Neural cell (in vitro differentiated cells): ENCODE measurements around the gene XAF1. TPM values are rescaled to one million over a fixed set of nuclear protein-coding genes. Genes with fewer than 3 reads are reported as not detected.

Experiments
- H2AFZ ChIP-seq: fragments of 200-600, 300-800 bp; sonication (generic), shearing (Covaris generic); 2 replicates; pipeline ENCODE4 v1.6.0; 2014; ENCODE audit warnings: low read depth, mild to moderate bottlenecking, antibody characterized with exemption, low read length, moderate library complexity
- H3F3A ChIP-seq: fragments of 200-600 bp; shearing (Covaris generic); 2 replicates; pipeline ENCODE4 v1.6.1; 2016; ENCODE audit warnings: mild to moderate bottlenecking, moderate library complexity, mixed read lengths, antibody characterized with exemption, low read length; ENCODE audit not compliant: insufficient read depth, poor library complexity, severe bottlenecking
- H3K27ac ChIP-seq: fragments of 200-600, 300-800 bp; sonication (generic), shearing (Covaris generic); 2 replicates; pipeline ENCODE4 v1.5.1; 2014; ENCODE audit warnings: mild to moderate bottlenecking, low read length, moderate library complexity
- H3K27me3 ChIP-seq: fragments of 300-800, 200-600 bp; sonication (generic), shearing (Covaris generic); 2 replicates; pipeline ENCODE4 v1.6.0; 2014; ENCODE audit warnings: mild to moderate bottlenecking, low read depth, low read length, moderate library complexity; ENCODE audit not compliant: insufficient read depth
- H3K36me3 ChIP-seq: fragments of 300-800, 200-600 bp; sonication (generic), shearing (Covaris generic); 2 replicates; pipeline ENCODE4 v1.5.1; 2014; ENCODE audit warnings: mild to moderate bottlenecking, antibody characterized with exemption, low read length, moderate library complexity; ENCODE audit not compliant: insufficient read depth
- H3K4me2 ChIP-seq: fragments of 300-800, 200-600 bp; sonication (generic), shearing (Covaris generic); 2 replicates; pipeline ENCODE4 v1.6.0; 2014; ENCODE audit warnings: mild to moderate bottlenecking, low read length
- H3K4me3 ChIP-seq: fragments of 300-800, 200-600 bp; sonication (generic), shearing (Covaris generic); 2 replicates; pipeline ENCODE4 v1.5.1; 2014; ENCODE audit warnings: mild to moderate bottlenecking, low read length, moderate library complexity
- H3K79me2 ChIP-seq: fragments of 200-600 bp; shearing (Covaris generic); replicated peaks from 2 replicates; pipeline ENCODE4 v1.6.0; 2014; ENCODE audit warnings: mild to moderate bottlenecking, low read length, moderate library complexity; ENCODE audit not compliant: insufficient read depth
- H3K9ac ChIP-seq: fragments of 300-800, 200-600 bp; sonication (generic), shearing (Covaris generic); 2 replicates; pipeline ENCODE4 v1.6.1; 2016; ENCODE audit warnings: mild to moderate bottlenecking, low read length, mixed read lengths
- H3K9me2 ChIP-seq: fragments of 200-600 bp; shearing (Covaris generic); 2 replicates; pipeline ENCODE4 v1.6.1; 2016; ENCODE audit warnings: mild to moderate bottlenecking, low read length, mixed read lengths; ENCODE audit not compliant: insufficient read depth
- H3K9me3 ChIP-seq: fragments of 200-600, 300-800 bp; sonication (generic), shearing (Covaris generic); 2 replicates; pipeline ENCODE4 v1.6.1; 2016; ENCODE audit warnings: mild to moderate bottlenecking, mixed run types, low read length, moderate library complexity, mixed read lengths
- H4K20me1 ChIP-seq: fragments of 200-600 bp; shearing (Covaris generic); 2 replicates; pipeline ENCODE4 v1.6.1; 2016; ENCODE audit warnings: mild to moderate bottlenecking, mixed run types; ENCODE audit not compliant: insufficient read depth
- EP300 ChIP-seq: fragments of 450-650 bp; conservative IDR thresholded peaks from 2 replicates; pipeline ENCODE4 v1.6.1; 2014; ENCODE audit warnings: antibody characterized with exemption, mild to moderate bottlenecking, moderate library complexity; ENCODE audit not compliant: poor library complexity, severe bottlenecking
- EZH2 ChIP-seq: fragments of 200-600, 300-800 bp; shearing (Covaris generic), sonication (generic); IDR thresholded peaks from 2 replicates; pipeline ENCODE4 v1.6.1; 2014; ENCODE audit warnings: antibody characterized with exemption, low read length, borderline replicate concordance, mild to moderate bottlenecking; ENCODE audit not compliant: insufficient read depth, poor library complexity, severe bottlenecking
- MXI1 ChIP-seq: fragments of 450-650 bp; conservative IDR thresholded peaks from 2 replicates; pipeline ENCODE4 v1.6.1; 2014; ENCODE audit warnings: antibody characterized with exemption, mild to moderate bottlenecking; ENCODE audit not compliant: poor library complexity, severe bottlenecking
- POLR2AphosphoS5 ChIP-seq: IDR thresholded peaks from 2 replicates; pipeline ENCODE4 v1.6.1; 2012
- RAD21 ChIP-seq: fragments of 450-650 bp; conservative IDR thresholded peaks from 2 replicates; pipeline ENCODE4 v1.6.1; 2014; ENCODE audit warnings: antibody characterized with exemption, mild to moderate bottlenecking, moderate library complexity
- SMC3 ChIP-seq: fragments of 450-650 bp; conservative IDR thresholded peaks from 2 replicates; pipeline ENCODE4 v1.6.1; 2014; ENCODE audit warnings: antibody characterized with exemption, mild to moderate bottlenecking, moderate library complexity; ENCODE audit not compliant: poor library complexity
- TAF1 ChIP-seq: IDR thresholded peaks from 2 replicates; pipeline ENCODE4 v1.6.1; 2012; ENCODE audit warnings: low read depth
- polyA minus RNA-seq: library from RNA; depleted of rRNA, polyadenylated mRNA; stranded (reverse); fragments of >200 nt; gene quantifications from 2 replicates; pipeline ENCODE4 v1.2.3, GENCODE V29; 2014
- polyA plus RNA-seq: library from polyadenylated mRNA; depleted of rRNA; stranded (reverse); fragments of >200 nt; gene quantifications from 2 replicates; pipeline ENCODE4 v1.2.3, GENCODE V29; 2014
- TF ChIP-seq, protein P1 (sequence below): fragments of 450-650 bp; IDR thresholded peaks from 2 replicates; pipeline ENCODE4 v1.5.1; 2014; ENCODE audit warnings: antibody characterized with exemption, mild to moderate bottlenecking, moderate library complexity; ENCODE audit not compliant: poor library complexity, severe bottlenecking
- TF ChIP-seq, protein P2 (sequence below): IDR thresholded peaks from 2 replicates; pipeline ENCODE4 v1.6.1; 2012; ENCODE audit warnings: borderline replicate concordance

The XAF1 gene, protein sequence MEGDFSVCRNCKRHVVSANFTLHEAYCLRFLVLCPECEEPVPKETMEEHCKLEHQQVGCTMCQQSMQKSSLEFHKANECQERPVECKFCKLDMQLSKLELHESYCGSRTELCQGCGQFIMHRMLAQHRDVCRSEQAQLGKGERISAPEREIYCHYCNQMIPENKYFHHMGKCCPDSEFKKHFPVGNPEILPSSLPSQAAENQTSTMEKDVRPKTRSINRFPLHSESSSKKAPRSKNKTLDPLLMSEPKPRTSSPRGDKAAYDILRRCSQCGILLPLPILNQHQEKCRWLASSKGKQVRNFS
- polyA plus RNA-seq (not detected in 2 replicates), polyA minus RNA-seq (not detected in 2 replicates)

DNA sequence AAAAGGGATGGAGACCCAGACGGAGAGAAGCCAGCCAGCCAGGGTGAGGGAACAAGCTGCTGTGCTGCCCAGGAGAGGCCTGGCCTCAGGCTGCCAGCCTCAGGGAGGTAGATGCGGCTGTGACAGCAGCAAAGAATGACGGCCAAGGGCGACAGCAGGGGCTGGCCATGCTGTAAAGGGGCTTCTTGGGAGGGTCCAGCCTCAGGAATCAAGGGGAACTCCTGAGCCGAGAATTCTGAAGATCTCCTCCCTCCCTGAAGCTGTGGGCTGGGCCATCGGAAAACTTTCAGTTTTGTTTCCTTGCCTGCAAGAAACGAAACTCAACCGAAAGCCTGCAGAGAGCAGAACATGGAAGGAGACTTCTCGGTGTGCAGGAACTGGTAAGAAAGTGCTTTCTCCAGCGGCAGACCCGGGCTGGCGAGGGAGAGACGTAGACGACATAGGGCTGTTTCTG is at the start of gene XAF1:
Gene XAF1, plus strand, starts transcription at position 316 of the 454 bp plus-strand sequence. Its CDS starts 33 bp downstream, at position 349.
- Histone ChIP-seq H3K9me2 (no peaks in the 10 kb centered on the region), H3K9ac (no peak within 1 kb of the TSS), H3K79me2 (no peaks in the 10 kb centered on the region), H3F3A (no peaks in the 10 kb centered on the region), H3K9me3 (no peaks in the 10 kb centered on the region), H2AFZ (no peak within 1 kb of the TSS), H3K4me2 (no peak within 1 kb of the TSS), H3K36me3 (no peaks in the 10 kb centered on the region), H4K20me1 (no peaks in the 10 kb centered on the region), H3K27me3 (no peaks in the 10 kb centered on the region), H3K27ac (no peak within 1 kb of the TSS), H3K4me3 (no peak within 1 kb of the TSS)
- no peak for TF ChIP-seq EP300

DNA sequence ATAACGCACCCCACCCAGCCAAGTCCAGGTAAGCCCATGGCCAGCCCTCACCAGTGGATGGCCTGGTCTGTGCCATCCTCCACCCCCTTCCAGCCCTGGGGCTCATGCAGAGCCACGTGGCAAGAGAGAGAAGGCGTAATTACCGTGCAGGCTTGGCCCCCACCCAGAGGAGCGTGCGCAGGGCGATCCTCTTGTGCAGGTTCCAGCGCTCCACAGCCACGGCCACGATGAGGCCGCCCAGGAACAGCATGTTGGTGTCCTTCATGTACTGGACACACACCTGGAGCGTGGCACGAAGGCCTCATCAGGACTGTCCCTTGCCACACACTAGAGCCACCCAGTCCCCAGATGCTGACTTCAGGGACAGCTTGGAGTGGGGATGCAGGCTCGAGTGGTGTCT is 49.3 kb upstream of the XAF1 start:
- TF ChIP-seq MXI1 (no peak), POLR2AphosphoS5 (no peak), RAD21 (no peak), TAF1 (no peak), EZH2 (no peak), EP300 (no peak), SMC3 (no peak)
- TF ChIP-seq, protein P1, sequence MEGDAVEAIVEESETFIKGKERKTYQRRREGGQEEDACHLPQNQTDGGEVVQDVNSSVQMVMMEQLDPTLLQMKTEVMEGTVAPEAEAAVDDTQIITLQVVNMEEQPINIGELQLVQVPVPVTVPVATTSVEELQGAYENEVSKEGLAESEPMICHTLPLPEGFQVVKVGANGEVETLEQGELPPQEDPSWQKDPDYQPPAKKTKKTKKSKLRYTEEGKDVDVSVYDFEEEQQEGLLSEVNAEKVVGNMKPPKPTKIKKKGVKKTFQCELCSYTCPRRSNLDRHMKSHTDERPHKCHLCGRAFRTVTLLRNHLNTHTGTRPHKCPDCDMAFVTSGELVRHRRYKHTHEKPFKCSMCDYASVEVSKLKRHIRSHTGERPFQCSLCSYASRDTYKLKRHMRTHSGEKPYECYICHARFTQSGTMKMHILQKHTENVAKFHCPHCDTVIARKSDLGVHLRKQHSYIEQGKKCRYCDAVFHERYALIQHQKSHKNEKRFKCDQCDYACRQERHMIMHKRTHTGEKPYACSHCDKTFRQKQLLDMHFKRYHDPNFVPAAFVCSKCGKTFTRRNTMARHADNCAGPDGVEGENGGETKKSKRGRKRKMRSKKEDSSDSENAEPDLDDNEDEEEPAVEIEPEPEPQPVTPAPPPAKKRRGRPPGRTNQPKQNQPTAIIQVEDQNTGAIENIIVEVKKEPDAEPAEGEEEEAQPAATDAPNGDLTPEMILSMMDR = no peak
- TF ChIP-seq, protein P2, sequence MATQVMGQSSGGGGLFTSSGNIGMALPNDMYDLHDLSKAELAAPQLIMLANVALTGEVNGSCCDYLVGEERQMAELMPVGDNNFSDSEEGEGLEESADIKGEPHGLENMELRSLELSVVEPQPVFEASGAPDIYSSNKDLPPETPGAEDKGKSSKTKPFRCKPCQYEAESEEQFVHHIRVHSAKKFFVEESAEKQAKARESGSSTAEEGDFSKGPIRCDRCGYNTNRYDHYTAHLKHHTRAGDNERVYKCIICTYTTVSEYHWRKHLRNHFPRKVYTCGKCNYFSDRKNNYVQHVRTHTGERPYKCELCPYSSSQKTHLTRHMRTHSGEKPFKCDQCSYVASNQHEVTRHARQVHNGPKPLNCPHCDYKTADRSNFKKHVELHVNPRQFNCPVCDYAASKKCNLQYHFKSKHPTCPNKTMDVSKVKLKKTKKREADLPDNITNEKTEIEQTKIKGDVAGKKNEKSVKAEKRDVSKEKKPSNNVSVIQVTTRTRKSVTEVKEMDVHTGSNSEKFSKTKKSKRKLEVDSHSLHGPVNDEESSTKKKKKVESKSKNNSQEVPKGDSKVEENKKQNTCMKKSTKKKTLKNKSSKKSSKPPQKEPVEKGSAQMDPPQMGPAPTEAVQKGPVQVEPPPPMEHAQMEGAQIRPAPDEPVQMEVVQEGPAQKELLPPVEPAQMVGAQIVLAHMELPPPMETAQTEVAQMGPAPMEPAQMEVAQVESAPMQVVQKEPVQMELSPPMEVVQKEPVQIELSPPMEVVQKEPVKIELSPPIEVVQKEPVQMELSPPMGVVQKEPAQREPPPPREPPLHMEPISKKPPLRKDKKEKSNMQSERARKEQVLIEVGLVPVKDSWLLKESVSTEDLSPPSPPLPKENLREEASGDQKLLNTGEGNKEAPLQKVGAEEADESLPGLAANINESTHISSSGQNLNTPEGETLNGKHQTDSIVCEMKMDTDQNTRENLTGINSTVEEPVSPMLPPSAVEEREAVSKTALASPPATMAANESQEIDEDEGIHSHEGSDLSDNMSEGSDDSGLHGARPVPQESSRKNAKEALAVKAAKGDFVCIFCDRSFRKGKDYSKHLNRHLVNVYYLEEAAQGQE = no peak
- H3F3A ChIP-seq = no peaks in the 10 kb centered on the region
- no peaks in the 10 kb centered on the region for H3K79me2 ChIP-seq
- H3K9me3 ChIP-seq = no peaks in the 10 kb centered on the region
- no peak overlapping the region for H3K4me2 ChIP-seq
- no peak overlapping the region for H3K9ac ChIP-seq
- H3K4me3 ChIP-seq = no peak overlapping the region
- H3K27ac ChIP-seq = no peak overlapping the region
- H3K9me2 ChIP-seq = no peaks in the 10 kb centered on the region
- no peaks in the 10 kb centered on the region for H4K20me1 ChIP-seq
- H3K27me3 ChIP-seq = peaks cover 1% of the 10 kb centered on the region
- H3K36me3 ChIP-seq = no peaks in the 10 kb centered on the region
- H2AFZ ChIP-seq = no peak overlapping the region
